Stimulated activated CD4-positive, alpha-beta T cell treated with anti-CD3 and anti-CD28 coated beads, Interleukin-1b, Interleukin-23, amount 100 ng/mL, for 1 hour (primary cell): ENCODE measurements around the gene ATP9A.
A peak's percentile ranks its signal among the peaks of the same experiment; 100 is the strongest.
"Not testable (repeated sequence)": the region's sequence is repeated elsewhere in the genome, so short reads cannot be mapped to it uniquely, and the experiment has no call there.

Experiments
- DNase-seq, 2 donors: peaks; one replicate each; pipeline ENCODE4 v3.0.0-alpha.2; 2020; ENCODE audit warnings: low read depth in 2 of 2

Gene ATP9A

GRCh38 chr20:51654495-51654894 is 113.7 kb downstream of the ATP9A start:
- DNase-seq, result no peak

GRCh38 chr20:51654060-51654459 is 114.1 kb downstream of the ATP9A start:
- no peak for DNase-seq

GRCh38 chr20:51653226-51653625 is 115.0 kb downstream of the ATP9A start:
- DNase-seq, result no peak

GRCh38 chr20:51651921-51652549 is 116.2 kb downstream of the ATP9A start:
- no peak for DNase-seq

GRCh38 chr20:51650685-51651134 is 117.5 kb downstream of the ATP9A start:
- DNase-seq, result no peak

- no peak for DNase-seq
These were observed 119.6 kb downstream of the ATP9A start for GRCh38 chr20:51648571-51648947.

- no peak for DNase-seq
These were observed 120.3 kb downstream of the ATP9A start for GRCh38 chr20:51647674-51648570.

- DNase-seq, result not testable (repeated sequence)
These were observed 124.4 kb downstream of the ATP9A start for GRCh38 chr20:51643810-51644209.

GRCh38 chr20:51643390-51643789 is 124.8 kb downstream of the ATP9A start:
- DNase-seq, result no peak

GRCh38 chr20:51641866-51642265 is 126.3 kb downstream of the ATP9A start:
- no peak for DNase-seq

- no peak for DNase-seq
These were observed 127.4 kb downstream of the ATP9A start for GRCh38 chr20:51640743-51641142.

- DNase-seq, result peak in 1 of 2 donors; percentile 55
These were observed 128.9 kb downstream of the ATP9A start for GRCh38 chr20:51639206-51639832.

- no peak for DNase-seq
These were observed 130.9 kb downstream of the ATP9A start for GRCh38 chr20:51637241-51637640.

GRCh38 chr20:51636123-51636522 is 132.1 kb downstream of the ATP9A start:
- DNase-seq, result no peak

- DNase-seq, result no peak
These were observed 132.5 kb downstream of the ATP9A start for GRCh38 chr20:51635680-51636079.

- DNase-seq, result no peak
These were observed 133.3 kb downstream of the ATP9A start for GRCh38 chr20:51634877-51635276.

GRCh38 chr20:51634257-51634656 is 133.9 kb downstream of the ATP9A start:
- no peak for DNase-seq

- no peak for DNase-seq
These were observed 134.8 kb downstream of the ATP9A start for GRCh38 chr20:51633430-51633829.

GRCh38 chr20:51631953-51632352 is 136.2 kb downstream of the ATP9A start:
- no peak for DNase-seq

- DNase-seq, result no peak
These were observed 136.9 kb downstream of the ATP9A start for GRCh38 chr20:51631011-51631950.

- DNase-seq, result no peak
These were observed 138.7 kb downstream of the ATP9A start for GRCh38 chr20:51629399-51630058.
